ENCODE measurements around the gene OR8D1.

GRCh38 chr11:124297921-124298320, 15.8 kb downstream of the OR8D1 start:
- TF ChIP-seq POLR2AphosphoS5 (IDR thresholded peaks at IDR 0.05) (no peak), CTCF (IDR thresholded peaks at IDR 0.05; ENCODE audit: poor library complexity, severe bottlenecking) (no peak), EZH2 (IDR thresholded peaks at IDR 0.05; ENCODE audit: borderline replicate concordance, insufficient read depth, low read length, poor library complexity, severe bottlenecking) (no peak), REST (IDR thresholded peaks at IDR 0.05; ENCODE audit: borderline replicate concordance) (no peak), EP300 (conservative IDR thresholded peaks at IDR 0.05; ENCODE audit: poor library complexity, severe bottlenecking) (no peak)
